CD4-positive, alpha-beta T cell treated with Interleukin-15 for 4 hours (primary cell): ENCODE results near the gene SKP1.
"Not testable (repeated sequence)": the region's sequence is repeated elsewhere in the genome, so short reads cannot be mapped to it uniquely, and the experiment has no call there.

Source experiments
- DNase-seq: peaks from one replicate; pipeline ENCODE4 v3.0.0-alpha.2; 2020; ENCODE audit warnings: low spot score

Gene SKP1

DNA sequence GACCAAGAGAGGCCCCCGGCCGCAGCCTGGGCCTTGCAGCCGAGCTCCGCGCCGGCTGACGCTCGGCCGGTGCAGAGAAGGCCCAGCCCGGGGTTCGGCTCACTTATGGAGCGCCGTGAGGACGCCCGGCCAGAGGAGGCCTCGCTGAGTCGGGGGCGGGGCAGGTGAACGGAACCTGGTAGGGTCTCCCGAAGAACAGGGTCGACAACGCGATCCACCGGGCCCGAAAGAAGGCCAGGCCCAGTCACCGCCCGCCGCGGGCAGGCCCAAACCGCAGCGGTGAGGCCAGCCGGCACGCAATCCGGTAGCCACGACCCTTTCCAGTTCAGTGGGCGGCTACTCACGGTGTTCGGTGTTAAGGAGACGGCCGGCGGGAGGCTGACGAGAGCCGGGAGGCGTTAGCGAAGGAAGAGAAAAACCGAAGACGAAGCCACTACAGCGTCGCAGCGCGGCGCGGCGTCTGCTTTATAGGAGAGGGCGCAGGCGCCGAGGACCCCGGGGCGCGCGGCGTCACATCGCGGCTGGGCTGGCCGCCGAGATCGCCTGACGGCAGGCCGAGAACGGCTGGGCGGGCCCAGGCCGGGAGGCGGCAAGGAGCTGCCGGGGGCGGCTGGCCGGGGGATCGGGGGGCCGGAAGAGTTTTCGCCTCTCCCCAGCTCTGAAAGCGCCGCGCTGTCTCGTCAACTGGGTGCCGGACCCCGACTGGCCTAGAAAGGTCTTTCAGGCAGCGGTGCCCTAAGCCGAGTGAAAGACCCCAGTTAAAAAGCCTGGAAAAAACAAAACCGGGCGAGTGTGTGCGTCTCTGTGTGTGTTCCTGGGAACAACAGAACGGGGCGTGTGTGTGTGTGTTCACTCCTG, at the start of gene SKP1:
Gene SKP1, minus strand, starts transcription at position 440 of the 858 bp plus-strand sequence. CDS start 2,928 bp downstream, outside the sequence.
- DNase-seq, result peak; percentile 86

DNA sequence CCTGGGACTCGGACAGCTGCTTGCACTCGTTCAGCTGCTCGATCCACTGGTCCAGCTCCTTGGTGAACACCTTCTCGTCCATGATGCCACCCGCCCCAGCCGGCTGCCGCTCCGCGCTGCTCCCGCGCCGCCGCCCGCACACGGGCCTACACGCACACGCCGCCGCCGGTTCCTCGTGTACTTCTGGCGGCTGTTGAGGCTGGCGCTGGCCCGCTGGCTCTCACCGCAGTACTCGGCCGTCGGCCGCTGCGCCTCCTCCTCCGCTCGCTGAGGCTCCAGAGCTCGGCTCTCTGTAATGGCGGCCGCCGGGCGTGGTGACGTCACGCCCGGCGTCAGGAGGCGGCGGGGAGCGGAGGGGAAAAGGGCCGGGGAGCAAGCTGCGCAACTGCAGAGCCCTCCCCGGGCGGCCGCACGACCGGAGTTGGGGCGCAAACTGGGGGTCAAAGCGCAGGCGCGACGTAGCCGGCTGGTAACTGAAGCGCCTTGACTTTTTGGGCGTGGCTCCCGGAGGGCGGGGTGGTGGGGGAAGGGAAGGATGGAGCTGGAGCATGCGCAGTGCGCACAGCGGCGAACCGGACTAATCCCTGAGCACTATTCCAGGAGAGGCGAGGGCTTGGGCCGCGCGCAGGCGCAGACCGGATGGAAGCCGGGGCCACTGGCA, 49.2 kb upstream of the SKP1 start, which contains the start of gene PPP2CA:
Gene PPP2CA, minus strand, starts transcription at position 294 of the 661 bp plus-strand sequence. Its CDS starts 212 bp downstream, at position 82.
- DNase-seq, result peak; percentile 99

GRCh38 chr5:134224888-134225779, 48.4 kb upstream of the SKP1 start:
- peak; percentile 51 for DNase-seq

GRCh38 chr5:134223406-134224248, 46.9 kb upstream of the SKP1 start:
- DNase-seq, result no peak

DNA sequence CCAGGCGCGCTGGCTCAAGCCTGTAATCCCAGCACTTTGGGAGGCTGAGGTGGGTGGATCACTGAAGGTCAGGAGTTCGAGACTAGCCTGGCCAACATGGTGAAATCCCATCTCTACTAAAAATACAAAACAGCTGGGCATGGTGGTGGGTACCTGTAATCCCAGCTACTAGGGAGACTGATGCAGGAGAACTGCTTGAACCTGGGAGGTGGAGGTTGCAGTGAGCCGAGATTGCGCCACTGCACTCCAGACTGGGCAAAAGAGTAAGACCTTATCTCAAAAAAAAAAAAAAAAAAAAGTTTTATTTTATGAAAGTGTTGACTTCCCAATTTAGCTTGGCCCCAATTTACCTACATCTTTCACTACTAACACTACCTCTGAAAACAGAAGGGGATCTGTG, 44.9 kb upstream of the SKP1 start:
- DNase-seq, result not testable (repeated sequence)

DNA sequence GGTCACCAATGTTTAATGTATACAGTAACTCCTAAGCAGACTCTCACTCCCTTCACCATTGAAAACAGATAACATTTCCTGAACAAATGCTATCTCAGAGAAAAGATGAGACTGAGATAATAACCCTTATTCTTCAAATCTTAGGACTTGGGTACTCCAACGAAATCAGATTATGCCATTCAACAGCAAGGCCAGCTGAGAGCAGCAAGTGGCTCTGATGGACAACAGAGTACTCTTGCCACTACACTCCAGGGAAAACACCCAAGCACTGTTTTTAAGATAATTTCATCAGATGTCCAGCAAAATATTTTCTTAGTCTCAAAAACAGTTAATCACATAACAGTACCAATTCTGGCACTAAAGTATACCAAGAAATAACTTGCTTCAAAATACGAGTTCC, 39.0 kb upstream of the SKP1 start:
- DNase-seq, result no peak

DNA sequence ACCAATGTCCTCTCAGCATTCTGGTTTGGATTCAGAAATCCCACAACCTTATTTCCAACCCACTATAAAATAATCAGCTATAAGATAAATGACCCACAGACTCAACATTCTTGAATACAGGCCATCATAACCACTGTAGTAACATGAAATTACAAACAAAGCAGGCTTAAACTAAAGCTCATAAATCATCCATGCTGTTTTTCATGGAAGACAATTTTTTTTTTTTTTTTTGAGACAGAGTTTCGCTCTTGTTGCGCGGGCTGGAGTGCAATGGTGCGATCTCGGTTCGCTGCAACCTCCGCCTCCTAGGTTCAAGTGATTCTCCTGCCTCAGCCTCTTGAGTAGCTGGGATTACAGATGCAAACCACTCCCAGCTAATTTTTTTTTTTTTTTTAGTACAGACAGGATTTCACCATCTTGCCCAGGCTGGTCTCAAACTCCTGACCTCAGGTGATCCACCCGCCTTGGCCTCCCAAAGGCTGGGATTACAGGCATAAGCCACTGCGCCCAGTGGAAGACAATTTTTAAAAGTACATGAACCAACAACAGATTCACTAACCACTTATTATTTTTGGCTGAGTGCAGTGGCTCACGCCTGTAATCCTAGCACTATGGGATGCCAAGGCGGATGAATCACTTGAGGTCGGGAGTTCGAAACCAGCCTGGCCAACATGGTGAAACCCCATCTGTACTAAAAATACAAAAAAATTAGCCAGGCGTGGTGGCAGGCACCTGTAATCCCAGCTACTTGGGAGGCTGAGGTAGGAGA, 34.7 kb upstream of the SKP1 start:
- DNase-seq, result not testable (repeated sequence)

DNA sequence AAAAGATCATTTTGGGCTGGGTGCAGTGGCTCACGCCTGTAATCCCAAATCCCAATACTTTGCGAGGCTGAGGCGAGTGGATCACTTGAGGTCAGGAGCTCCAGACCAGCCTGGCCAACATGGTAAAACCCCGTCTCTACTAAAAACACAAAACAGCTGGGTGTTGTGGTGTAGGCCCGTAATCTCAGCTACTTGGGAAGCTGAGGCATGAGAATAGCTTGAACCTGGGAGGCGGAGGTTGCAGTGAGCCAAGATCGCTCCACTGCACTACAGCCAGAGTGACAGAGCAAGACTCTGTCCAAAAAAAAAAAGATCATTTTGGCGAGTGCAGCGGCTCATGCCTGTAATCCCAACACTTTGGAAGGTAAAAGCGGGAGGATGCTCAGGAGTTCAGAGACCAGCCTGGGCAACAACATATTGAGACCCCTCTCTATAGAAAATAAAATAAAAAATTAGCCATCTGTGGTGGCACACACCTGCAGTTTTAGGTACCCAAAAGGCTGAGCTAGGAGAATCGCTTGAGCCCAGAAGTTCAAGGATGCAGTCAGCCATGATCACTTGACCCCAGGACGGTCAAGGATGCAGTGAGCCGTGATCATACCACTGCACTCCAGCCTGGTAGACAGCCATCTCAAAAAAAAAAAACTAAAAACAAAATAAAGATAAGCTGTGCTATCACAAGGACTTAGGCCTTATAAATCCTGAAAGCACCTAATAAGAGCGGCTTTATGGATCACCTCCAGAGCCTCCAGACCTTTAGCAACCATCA, 32.9 kb upstream of the SKP1 start:
- DNase-seq, result no peak

DNA sequence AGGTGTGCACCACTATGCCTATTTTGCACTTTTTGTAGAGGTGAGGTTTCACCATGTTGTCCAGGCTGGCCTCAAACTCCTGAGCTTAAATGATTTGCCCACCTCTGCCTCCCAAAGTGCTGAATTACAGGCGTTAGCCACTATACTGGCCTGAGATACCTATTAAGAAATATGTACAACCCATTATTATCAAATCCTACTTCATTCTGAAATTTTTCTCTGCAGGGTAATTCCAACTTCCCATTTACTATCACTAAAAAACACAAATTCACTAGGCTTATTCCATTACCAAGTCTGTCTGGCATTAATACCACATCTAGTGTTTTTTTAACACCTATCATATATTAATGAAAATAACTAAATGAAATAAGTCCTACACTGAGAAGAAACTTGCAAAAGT, 30.9 kb upstream of the SKP1 start:
- no peak for DNase-seq

GRCh38 chr5:134206627-134207160, 29.9 kb upstream of the SKP1 start:
- no peak for DNase-seq

- DNase-seq, result no peak
Observed at GRCh38 chr5:134204575-134204974, 27.8 kb upstream of the SKP1 start.

DNA sequence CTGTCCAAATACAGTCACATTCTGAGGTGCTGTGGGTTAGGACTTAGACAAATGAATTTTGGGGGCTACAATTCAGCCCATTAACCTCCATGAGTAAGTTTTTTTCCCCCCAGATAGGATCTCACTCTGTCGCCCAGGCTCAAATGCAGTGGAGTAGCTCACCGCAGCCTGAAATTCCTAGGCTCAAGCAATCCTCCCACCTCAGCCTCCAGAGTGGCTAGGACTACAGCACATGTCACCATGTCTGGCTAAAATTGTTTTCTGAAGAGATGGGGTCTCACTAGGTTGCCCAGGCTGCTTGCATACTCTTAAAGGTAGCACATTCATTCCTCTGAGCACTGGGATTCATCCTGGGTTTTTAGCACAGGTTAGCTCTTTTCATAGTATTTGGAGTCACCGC, 26.9 kb upstream of the SKP1 start:
- no peak for DNase-seq

DNA sequence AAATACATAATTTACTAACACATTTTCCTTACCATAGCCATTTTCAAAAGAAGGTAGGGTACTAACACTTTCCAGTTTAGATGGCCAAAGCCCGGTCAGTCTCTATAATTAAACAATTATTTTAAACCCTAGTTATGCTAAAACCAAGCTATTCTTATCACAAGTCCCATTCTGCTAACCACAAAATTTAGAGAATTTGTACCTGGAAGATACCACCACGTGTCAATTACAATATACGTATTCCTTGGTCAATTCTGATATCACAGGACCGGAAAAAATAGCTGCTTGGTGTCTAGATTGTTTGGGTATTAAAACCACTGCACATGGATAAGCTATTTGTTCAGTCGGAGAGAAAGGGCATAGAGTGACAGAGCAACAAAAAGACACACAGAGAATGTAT, 18.9 kb upstream of the SKP1 start:
- DNase-seq, result no peak

- DNase-seq, result no peak
Observed at GRCh38 chr5:134189031-134189430, 12.3 kb upstream of the SKP1 start.

DNA sequence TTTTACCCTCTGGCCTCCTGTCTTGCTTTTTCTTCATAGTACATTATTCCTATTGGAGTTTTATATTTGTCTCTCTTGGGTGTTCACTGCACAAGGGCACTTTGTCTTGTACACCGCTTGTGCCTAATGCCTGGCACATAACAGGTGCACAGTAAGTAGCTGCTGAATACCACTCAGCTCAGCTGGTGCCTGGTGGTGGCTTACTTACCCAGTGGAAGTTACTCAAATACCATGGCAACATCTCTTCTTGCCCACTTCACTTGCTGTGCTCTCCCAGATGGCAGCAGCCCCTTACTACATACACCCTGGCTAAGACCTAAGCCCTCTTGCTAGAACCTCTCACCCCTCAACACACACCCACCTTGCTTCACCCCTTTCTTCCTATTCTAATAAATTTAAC, 11.3 kb upstream of the SKP1 start:
- DNase-seq, result no peak

DNA sequence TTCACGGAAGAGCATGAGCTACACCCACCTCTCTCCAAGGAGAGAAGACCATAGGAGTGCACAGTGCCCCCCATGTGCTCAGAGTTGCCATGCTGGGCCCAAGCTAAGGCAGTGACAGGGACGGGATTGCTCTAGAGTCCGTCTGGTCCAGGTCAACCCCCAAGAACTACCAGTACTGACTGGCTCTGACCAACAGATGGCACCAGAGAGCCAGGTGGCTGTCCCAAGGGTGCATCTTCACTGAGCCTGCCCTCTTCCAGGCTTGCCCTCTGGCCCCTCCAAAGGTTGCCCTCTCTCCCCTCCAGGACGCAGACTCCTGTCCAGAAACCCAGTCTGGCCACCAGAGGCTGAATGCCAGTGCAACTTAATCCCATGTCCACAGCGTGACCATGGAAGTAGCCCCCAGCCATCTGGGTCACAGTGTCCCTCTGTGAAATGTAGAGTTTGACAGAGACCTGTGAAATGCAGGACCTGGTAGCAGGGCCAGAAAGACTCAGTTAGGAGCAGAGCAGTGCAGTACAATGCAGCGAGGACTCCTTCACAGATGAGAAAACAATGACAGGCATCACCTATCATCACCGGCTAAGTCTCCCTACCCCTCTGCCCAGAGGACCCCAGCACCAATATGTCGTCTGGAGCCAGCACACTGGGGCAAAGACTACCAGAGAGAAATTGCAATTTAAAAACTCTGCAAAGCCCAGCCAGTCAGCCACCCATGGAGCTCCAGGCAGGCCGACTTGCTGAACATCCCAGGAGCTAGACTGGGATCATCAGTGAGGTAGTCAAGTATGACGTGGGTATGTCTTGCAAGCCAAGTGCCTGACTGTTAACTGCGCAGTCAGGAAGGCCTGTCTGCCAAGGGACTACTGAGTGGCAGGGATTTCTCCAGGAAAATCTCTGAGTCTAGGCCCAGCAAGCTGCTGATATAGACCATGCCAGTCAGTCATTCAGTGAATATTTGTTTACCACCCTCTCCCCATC, 7.7 kb upstream of the SKP1 start:
- peak; percentile 81 for DNase-seq

DNA sequence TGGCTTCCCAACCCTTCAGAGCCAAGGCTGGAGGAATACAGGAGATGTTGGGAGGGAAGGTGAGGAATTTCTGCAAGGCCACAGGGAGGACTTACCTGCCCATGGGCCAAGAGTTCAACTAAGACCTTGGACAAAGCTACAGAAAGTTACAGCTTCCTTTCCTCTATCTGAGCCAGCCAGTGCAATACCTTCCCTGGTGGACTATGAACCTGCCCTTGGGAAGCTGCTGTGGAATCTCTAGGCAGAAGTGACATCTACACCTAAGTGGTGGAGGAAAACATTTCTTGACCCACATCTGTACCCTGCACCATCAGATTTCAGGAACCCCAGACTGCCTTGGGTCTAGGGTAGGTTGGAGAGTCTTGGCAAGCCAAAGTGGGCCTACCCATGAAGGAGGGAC, 6.7 kb upstream of the SKP1 start:
- no peak for DNase-seq

- DNase-seq, result no peak
Observed at GRCh38 chr5:134178096-134178419, 1.3 kb upstream of the SKP1 start.
